C4-2B (cell line): ENCODE results near the gene NEUROD6.

Experiments used
- H3K27ac ChIP-seq: fragments of 450-650 bp; 2 replicates; pipeline ENCODE4 v1.5.1; 2017
- ZFX ChIP-seq: fragments of 450-650 bp; IDR thresholded peaks from 2 replicates; pipeline ENCODE4 v1.6.1; 2017
- TF ChIP-seq, protein P1 (sequence below): fragments of 450-650 bp; conservative IDR thresholded peaks from 2 replicates; pipeline ENCODE4 v1.5.1; 2017; ENCODE audit warnings: mild to moderate bottlenecking

NEUROD6 gene

DNA sequence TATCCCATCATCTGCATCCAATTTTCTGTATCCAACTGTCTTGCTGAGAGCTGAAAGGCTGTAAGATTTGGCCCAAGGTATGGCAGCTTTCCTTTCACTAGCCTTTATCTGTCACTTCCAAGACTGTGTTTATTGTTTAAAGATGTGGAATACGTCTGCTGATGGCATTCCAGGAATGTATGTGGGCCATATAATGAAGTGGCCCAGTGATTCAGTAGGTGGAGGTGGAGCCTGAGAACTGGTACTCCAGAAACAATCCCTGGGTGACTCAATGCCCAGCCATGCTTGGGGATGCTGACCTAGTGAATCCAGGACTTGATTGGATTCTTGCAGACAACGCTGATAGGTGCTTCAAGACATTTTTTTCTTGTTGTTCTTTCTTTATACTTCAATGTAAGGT lies 13.5 kb downstream of the NEUROD6 start:
- TF ChIP-seq, protein P1, sequence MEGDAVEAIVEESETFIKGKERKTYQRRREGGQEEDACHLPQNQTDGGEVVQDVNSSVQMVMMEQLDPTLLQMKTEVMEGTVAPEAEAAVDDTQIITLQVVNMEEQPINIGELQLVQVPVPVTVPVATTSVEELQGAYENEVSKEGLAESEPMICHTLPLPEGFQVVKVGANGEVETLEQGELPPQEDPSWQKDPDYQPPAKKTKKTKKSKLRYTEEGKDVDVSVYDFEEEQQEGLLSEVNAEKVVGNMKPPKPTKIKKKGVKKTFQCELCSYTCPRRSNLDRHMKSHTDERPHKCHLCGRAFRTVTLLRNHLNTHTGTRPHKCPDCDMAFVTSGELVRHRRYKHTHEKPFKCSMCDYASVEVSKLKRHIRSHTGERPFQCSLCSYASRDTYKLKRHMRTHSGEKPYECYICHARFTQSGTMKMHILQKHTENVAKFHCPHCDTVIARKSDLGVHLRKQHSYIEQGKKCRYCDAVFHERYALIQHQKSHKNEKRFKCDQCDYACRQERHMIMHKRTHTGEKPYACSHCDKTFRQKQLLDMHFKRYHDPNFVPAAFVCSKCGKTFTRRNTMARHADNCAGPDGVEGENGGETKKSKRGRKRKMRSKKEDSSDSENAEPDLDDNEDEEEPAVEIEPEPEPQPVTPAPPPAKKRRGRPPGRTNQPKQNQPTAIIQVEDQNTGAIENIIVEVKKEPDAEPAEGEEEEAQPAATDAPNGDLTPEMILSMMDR: no peak
- no peak for TF ChIP-seq ZFX
- H3K27ac ChIP-seq: no peak overlapping the region

DNA sequence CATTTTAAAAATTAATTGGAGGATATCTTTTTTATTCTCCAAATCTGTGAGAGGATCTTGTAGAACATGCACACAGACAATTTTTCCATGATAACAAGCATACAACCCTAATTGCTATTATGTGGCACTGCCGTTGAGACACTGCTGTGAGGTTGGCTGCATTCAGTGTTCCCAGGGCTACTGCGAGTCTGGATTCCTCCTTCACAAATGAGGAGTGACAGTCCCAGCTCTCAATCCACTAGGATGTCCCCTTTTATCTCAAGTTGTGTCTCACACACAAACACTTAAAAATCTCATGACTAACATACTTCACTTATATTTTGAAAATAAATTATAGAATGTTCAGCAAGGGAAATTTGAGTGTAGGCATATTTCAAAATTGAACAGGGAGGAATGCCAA lies 14.1 kb downstream of the NEUROD6 start:
- no peak overlapping the region for H3K27ac ChIP-seq
- TF ChIP-seq ZFX: no peak
- TF ChIP-seq, protein P1: no peak

DNA sequence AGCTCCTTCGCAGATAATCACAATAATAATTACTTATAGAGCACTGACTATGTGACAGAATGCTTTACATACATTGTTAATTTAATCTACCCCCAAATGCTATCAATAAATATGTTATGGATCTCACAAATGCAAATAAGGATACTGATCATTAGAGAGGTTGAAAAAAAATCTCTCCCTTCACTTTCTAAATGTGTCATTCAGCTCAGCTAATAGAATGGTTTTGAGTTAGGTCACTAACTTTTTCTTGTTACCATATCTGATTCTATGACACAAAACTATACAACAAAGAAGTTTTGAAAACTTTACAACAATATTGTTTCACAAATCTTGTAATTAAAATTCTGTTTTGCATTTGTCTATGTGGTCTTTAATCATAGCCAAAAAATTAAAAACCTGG lies 17.4 kb downstream of the NEUROD6 start:
- TF ChIP-seq, protein P1: no peak
- no peak for TF ChIP-seq ZFX
- H3K27ac ChIP-seq: no peak overlapping the region

DNA sequence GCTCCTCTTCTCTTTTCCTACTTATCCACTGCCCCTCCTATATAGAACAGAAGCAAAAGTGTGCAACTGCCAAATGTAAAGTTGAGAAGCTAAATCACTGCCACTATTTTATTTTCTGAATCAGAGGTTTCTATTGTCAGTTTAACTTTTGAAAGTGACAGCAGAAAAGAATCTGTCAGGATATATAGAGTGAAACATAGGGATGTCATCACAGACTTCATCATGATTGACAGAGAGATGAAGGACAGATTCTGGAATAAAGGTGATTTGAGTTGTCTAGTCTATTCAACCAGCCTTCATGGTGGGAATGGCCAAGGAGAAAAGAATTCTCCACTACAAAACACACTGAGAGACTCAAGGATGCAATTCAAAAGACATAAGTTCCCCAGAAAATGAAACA lies 19.9 kb downstream of the NEUROD6 start:
- H3K27ac ChIP-seq: no peak overlapping the region
- no peak for TF ChIP-seq ZFX
- TF ChIP-seq, protein P1: no peak

DNA sequence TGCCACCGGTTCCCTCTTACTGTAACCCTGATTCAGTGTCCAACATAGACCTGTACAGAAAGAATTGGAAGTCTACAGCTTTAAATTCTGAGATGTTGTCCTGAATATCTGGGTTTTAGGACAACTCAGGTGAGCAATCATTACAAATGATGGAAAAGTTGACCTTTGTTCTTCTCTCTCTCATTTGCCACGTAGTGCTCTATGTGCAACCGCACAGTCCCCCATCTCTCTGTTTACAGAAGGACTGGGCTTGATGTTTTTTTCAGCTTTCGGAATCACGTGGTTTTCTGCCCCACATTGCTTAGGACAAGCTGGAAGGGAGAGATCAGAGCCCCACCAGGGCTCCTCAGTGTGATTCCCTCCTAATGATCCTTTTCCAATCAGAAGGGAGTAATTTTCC lies 22.2 kb downstream of the NEUROD6 start:
- no peak for TF ChIP-seq ZFX
- TF ChIP-seq, protein P1: no peak
- H3K27ac ChIP-seq: no peak overlapping the region

DNA sequence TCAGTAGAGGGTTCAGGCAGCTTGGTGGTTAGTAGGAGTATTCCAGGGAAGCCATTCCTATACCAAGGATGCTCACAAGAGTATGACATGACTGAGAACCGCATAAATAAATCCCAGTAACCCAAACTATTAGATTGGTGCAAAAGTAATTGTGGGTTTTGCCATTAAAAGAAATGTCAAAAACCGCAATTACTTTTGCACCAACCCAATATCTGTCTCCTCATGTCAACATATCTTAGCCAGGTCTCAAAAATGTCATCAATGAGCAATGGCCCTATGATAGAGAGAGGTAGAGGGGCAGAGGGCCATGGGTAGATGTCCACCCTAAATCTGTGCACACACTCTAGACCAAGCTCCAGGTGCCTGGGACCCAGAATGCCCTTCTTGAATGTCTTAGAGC lies 23.6 kb downstream of the NEUROD6 start:
- TF ChIP-seq ZFX: no peak
- TF ChIP-seq, protein P1: no peak
- H3K27ac ChIP-seq: no peak overlapping the region

DNA sequence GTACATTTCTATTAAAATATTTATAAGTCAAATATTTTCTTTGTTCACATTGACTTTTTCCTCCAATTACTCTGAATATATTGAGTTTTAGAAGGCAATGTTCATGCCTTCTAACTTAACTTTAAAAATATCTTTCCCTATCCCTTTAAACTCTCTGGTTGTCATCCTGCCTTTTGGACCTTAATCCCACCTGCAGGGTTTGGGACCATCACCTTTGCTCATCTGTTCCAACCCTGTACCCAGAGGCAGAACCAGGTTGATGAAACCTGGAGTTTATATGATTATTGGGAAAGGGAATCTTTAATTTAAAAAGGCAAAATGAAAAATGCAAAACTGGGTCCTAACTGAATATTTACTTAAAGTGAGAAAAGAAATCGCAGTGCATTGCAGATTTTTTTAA lies 24.8 kb downstream of the NEUROD6 start:
- no peak overlapping the region for H3K27ac ChIP-seq
- no peak for TF ChIP-seq ZFX
- TF ChIP-seq, protein P1: no peak
